HL-60 (cell line): Measurements from ENCODE around the gene CCL25.

Experiments
- CTCF ChIP-seq: IDR thresholded peaks from one replicate; pipeline ENCODE4 v1.5.1; 2011; ENCODE audit warnings: low read length, control low read depth, inconsistent platforms; ENCODE audit not compliant: insufficient read depth
- GABPA ChIP-seq: IDR thresholded peaks from 2 replicates; pipeline ENCODE4 v1.6.1; 2012; ENCODE audit warnings: low read depth
- POLR2AphosphoS5 ChIP-seq: IDR thresholded peaks from 2 replicates; pipeline ENCODE4 v1.6.1; 2012; ENCODE audit warnings: low read depth

DNA sequence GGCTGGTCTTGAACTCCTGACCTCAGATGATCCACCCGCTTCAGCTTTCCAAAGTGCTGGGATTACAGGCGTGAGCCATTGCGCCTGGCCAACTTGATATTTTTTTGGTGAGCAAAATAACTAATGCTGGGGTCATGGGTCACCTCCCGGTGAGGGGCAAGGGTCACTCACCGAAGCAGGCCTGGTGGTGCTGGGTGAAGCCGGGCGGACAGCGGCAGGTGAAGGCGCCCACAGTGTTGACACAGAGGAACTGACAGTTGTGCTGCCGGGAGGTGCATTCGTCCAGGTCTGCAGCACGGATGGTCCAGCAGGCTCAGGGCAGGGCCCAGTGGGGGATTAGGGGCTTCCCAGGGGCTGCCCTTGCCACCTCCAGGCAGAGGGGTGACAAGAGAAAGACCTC lies 28.3 kb downstream of the CCL25 start:
- TF ChIP-seq CTCF: no peak
- TF ChIP-seq GABPA: no peak
- TF ChIP-seq POLR2AphosphoS5: no peak
